HepG2 (cell line): Measurements from ENCODE around the gene PIAS1.

Experiments used
- ZNF616 ChIP-seq: sonication (generic); formaldehyde crosslinking; IDR thresholded peaks from 2 replicates; pipeline ENCODE4 v1.5.0; 2020; ENCODE audit warnings: low read depth, mild to moderate bottlenecking, missing genetic modification reagents
- ZSCAN20 ChIP-seq: sonication (generic); formaldehyde crosslinking; IDR thresholded peaks from 2 replicates; pipeline ENCODE4 v1.4.0; 2020; ENCODE audit warnings: missing genetic modification reagents, mild to moderate bottlenecking, borderline replicate concordance
- TF ChIP-seq, protein P1 (sequence below): sonication (generic); formaldehyde crosslinking; IDR thresholded peaks from 2 replicates; pipeline ENCODE4 v1.5.0; 2020; ENCODE audit warnings: mild to moderate bottlenecking, missing genetic modification reagents, moderate library complexity
- TF ChIP-seq, protein P2 (sequence below): sonication (generic); formaldehyde crosslinking; IDR thresholded peaks from 2 replicates; pipeline ENCODE4 v1.5.0; 2020; ENCODE audit warnings: missing genetic modification reagents, mild to moderate bottlenecking, borderline replicate concordance

- TF ChIP-seq ZNF616 (CRISPR knock-in tag) (no peak), ZSCAN20 (CRISPR knock-in tag) (no peak)
- TF ChIP-seq, protein P1, sequence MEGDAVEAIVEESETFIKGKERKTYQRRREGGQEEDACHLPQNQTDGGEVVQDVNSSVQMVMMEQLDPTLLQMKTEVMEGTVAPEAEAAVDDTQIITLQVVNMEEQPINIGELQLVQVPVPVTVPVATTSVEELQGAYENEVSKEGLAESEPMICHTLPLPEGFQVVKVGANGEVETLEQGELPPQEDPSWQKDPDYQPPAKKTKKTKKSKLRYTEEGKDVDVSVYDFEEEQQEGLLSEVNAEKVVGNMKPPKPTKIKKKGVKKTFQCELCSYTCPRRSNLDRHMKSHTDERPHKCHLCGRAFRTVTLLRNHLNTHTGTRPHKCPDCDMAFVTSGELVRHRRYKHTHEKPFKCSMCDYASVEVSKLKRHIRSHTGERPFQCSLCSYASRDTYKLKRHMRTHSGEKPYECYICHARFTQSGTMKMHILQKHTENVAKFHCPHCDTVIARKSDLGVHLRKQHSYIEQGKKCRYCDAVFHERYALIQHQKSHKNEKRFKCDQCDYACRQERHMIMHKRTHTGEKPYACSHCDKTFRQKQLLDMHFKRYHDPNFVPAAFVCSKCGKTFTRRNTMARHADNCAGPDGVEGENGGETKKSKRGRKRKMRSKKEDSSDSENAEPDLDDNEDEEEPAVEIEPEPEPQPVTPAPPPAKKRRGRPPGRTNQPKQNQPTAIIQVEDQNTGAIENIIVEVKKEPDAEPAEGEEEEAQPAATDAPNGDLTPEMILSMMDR: no peak
- TF ChIP-seq, protein P2, sequence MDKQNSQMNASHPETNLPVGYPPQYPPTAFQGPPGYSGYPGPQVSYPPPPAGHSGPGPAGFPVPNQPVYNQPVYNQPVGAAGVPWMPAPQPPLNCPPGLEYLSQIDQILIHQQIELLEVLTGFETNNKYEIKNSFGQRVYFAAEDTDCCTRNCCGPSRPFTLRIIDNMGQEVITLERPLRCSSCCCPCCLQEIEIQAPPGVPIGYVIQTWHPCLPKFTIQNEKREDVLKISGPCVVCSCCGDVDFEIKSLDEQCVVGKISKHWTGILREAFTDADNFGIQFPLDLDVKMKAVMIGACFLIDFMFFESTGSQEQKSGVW (CRISPR knock-in tag): no peak
These were observed 70.6 kb downstream of the PIAS1 start for GRCh38 chr15:68124700-68125099.
